Measurements from ENCODE around the gene NPAS3.

NPAS3 gene

DNA sequence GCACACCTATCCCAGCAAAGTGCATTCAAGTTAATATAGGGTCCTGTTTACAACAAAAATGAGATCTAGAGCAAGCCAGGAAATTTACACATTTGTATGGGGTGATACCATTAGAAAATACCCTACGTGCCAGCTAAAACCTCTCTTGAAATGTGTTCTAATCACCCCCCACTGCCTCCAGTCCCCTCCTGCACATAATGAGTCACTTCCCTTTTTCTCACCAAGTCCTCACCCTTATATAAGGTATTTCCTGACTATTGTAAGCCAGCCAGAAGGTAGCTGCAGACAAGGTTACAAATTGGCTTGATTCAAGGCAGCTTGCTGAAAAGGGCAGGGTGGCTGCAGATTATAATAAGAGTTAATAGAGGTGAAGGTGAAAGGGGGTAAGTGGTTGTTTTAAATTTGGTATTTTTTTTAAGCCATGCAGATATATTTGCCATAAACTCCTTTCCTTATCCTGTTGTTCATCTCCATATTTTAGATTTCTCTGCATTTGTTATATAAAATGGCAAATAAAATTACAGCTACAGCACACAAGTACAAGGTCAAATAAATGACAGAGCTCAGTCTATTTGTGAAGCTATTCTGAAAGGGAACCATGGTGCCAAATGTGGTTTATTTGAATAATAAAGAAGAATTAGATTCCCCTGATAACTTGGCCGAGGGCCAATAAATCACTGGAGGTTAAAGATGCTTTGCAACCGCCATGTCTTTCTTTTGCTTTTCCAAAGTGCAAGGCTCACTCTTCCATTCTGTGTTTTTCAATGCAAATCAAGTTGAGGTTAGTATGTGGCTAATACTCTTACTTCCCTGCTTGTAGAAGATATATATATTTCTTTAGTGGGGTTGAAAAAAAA lies 626.3 kb downstream of the NPAS3 start:
- TF ChIP-seq GATA3 (IDR thresholded peaks at IDR 0.05; ENCODE audit: low read depth, low read length) (no peak), GATA2 (IDR thresholded peaks at IDR 0.05; ENCODE audit: low read depth, low read length) (no peak)

DNA sequence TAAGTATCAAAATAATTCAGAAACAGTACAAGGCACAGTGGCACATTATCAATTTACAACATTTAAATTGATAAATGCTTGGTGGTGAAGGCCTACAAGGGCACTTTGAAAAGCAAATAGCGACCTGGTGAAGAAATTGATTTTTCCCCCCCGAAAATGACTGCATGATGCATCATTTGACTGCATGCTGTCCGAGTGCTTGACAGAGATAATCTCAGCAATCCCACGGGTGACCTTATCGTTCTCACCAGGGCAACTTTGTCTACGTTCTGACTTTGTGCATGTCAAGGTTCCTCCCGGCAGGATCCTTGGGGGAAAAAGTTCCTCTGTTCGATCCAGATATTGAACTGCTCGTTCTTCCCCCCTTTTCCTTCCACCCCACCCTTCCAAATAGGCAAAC lies 627.4 kb downstream of the NPAS3 start:
- TF ChIP-seq GATA3 (IDR thresholded peaks at IDR 0.05; ENCODE audit: low read depth, low read length) (no peak), GATA2 (IDR thresholded peaks at IDR 0.05; ENCODE audit: low read depth, low read length) (no peak)

DNA sequence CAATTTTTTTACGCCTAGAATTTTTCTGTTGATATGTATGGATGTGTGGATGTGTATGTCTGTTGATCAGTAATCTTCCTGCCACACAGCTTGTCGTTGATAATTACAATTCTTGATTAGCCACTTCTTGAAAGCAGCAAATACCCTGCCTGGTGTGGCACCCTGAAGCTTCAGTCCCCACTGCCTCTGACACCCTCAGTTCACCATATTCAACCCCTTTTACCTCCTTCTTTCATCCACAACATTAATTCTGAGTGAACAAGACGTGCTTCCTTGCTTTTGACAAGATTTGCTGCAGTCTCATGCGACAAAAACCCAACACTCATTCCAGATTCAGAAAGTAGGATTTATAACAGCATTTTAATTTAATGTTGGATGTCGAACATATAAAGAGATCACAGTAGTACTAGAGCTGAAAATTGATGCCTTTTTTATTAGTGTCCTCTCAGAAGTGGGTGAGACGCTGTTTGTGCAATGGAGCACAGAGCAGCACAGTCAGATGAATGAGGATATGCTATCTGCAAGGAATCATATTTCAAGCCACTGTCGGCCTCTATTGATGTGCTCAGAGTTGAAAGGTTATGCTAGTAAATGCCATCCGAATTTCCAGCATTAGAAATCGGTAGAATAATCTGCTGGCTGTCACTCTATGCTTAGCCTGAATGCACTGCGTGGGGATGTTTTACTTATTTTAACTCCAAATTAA lies 628.5 kb downstream of the NPAS3 start:
- no peak for TF ChIP-seq GATA3 (IDR thresholded peaks at IDR 0.05; ENCODE audit: low read depth, low read length)
- TF ChIP-seq GATA2 (IDR thresholded peaks at IDR 0.05; ENCODE audit: low read depth, low read length), result no peak

DNA sequence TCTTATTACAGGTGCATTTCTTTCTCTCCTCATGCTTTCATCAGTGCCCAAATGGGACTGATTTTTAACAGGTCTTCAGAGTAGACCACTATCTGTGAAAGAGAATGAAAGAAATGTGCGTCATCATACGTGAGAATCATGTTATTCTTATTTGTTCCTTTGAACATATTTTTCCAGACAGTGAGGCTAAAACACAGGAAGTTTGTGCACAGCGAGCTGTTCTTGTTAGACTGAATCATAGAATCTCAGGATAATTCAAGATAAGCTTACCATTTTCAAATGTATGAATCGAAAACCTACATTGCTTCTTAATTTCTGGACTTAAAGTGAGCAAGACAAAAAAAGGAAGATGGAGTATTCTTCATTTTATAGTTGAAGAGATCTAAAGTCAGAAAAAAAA lies 629.1 kb downstream of the NPAS3 start:
- TF ChIP-seq GATA2 (IDR thresholded peaks at IDR 0.05; ENCODE audit: low read depth, low read length) (no peak), GATA3 (IDR thresholded peaks at IDR 0.05; ENCODE audit: low read depth, low read length) (no peak)

DNA sequence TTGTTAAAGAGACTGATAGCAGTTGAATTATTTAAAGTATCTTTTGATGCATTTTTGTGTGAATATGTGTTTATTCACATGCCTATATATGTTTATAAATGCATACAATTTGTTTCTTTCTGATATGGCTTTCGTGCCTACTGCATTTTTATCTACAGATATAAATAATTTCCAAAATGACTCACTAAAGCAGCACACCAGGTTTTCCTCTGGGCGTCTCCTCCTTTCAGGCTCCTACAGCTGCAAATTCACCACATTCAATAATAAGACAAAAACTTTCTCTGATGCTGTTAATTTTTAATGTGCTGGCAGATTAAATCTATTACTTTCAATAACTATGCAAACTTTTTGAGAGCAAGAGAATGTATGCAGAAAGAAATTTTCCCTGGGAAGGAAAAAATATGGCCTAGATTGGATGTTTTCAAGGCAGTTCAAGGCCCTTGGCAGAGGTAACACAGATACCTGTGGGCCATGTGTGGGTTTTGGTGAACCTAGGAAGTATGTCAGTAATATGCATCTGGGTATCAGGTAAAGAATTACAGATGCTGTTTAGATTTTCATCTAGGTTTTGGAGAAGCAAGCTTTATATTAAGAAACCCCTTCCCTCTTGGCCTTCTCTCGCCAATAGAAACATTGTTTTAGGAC lies 630.4 kb downstream of the NPAS3 start:
- TF ChIP-seq GATA2 (IDR thresholded peaks at IDR 0.05; ENCODE audit: low read depth, low read length) (no peak), GATA3 (IDR thresholded peaks at IDR 0.05; ENCODE audit: low read depth, low read length) (no peak)

DNA sequence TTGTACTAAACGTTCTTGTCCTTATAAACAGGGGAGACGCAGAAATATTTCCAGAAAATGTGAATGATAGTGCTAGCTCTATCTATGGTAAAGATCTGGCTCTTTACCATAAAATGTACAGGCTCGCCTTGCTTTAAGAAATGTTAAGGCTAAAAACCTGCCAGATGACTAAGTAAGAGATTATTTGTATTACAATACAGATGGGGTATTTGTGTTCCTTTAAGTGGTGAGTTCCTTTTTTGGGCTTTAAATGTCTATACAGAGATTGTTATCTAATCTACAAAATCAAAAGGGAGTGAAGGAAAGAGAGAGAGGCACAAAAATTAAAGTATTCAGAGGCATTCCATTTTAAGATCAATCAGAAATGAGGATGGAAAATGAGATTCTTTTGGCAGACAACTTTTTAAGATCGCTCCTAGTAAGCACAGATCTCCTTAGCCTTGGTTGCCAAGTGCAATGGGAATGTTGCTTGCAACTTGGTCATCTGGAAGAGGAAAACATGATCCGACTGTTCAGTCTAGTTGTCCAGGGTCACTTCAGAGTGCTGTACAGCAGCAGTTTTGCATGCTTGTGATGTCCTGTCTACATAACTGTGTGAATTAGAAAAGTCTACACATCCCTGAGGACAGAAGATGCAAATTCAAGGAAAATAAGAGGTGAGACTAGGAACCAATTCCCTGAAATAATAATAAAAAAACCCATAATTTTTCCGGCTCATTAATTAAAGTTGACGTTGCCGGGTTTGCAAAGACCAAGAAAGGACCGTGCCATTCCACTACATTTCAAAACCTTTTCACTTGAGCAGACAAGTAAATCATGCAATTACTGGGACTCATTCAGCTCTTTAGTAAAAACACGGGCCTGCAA lies 631.4 kb downstream of the NPAS3 start:
- TF ChIP-seq GATA2 (IDR thresholded peaks at IDR 0.05; ENCODE audit: low read depth, low read length) (0 out of 2 replicates have a peak, but pooled peaks have one; percentile 18), GATA3 (IDR thresholded peaks at IDR 0.05; ENCODE audit: low read depth, low read length) (no peak)

DNA sequence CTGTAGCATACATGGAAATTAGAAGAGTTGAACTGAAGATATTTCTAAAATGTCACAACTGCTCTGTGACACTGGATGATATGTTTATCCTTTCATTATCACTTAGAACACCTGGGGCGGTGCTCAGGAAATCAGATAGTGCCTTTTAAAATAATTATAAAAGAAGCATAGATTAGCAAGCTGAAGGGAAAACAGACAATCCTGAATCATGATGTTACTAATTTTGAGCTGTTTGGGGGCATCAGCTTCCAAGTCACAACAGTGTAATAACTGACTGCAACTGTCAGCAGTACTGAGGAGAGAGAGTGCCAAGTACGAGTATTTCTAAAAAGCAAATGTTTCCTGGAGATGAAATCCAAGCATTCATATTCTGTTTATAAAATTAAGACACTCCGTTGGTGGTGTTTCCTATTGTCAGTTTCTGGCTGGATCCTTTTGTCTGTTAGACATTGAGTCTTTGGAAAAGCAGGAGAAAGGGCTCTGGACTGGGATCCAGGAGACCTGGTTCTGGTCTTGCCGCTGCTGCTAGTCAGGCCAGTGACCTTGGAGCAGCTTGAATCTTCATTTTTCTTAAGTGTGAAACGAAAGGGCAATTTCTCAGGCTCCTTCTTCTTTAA lies 632.1 kb downstream of the NPAS3 start:
- TF ChIP-seq GATA3 (IDR thresholded peaks at IDR 0.05; ENCODE audit: low read depth, low read length) (no peak), GATA2 (IDR thresholded peaks at IDR 0.05; ENCODE audit: low read depth, low read length) (peak; percentile 8; the same call in 1 of the 2 replicates)

DNA sequence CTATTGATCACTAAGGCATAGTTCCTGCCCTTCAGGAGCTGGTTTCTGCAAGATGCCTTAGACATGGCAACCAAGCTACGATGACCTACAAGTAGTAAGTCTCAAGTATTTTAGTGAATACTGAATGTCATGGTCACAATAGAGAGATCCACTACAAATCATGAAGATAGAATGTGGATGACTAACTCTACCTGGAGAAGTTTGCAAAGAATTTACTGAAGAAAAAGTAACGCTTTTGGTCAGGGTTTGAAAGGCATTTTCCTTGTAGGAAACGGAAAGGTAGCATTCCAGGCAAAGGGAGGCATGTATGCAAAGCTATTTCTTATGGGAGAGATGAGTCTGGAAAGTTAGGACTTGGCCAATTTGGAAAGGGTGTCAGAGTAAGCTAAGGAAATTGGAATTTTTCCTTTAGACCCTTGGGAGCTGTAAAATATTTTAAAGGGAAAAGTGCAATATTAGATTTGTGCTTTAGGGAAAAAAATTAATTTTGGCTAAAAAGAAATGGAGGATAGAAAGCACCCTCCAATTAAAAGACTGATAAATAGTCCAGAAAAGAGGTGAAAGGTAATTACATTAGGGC lies 634.7 kb downstream of the NPAS3 start:
- TF ChIP-seq GATA2 (IDR thresholded peaks at IDR 0.05; ENCODE audit: low read depth, low read length) (no peak), GATA3 (IDR thresholded peaks at IDR 0.05; ENCODE audit: low read depth, low read length) (no peak)

DNA sequence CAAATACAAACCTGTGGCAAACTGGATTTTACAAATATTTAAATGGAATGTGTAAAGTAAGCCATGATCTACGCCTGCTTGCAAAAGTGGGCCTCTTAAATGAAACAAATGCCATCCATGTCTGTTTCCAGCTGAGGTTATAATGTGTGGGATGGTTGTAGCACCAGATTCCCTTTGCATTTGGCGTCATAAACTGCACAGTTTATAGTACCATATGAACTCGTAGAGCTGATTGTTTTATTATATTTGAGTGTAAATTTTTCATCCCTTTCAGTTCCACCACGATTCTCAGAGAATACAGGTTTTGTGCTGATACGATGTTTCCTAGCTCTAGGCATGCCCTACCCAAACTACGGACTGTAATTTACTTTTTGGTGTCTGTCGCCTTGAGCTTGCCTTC lies 637.3 kb downstream of the NPAS3 start:
- TF ChIP-seq GATA3 (IDR thresholded peaks at IDR 0.05; ENCODE audit: low read depth, low read length) (no peak), GATA2 (IDR thresholded peaks at IDR 0.05; ENCODE audit: low read depth, low read length) (no peak)

DNA sequence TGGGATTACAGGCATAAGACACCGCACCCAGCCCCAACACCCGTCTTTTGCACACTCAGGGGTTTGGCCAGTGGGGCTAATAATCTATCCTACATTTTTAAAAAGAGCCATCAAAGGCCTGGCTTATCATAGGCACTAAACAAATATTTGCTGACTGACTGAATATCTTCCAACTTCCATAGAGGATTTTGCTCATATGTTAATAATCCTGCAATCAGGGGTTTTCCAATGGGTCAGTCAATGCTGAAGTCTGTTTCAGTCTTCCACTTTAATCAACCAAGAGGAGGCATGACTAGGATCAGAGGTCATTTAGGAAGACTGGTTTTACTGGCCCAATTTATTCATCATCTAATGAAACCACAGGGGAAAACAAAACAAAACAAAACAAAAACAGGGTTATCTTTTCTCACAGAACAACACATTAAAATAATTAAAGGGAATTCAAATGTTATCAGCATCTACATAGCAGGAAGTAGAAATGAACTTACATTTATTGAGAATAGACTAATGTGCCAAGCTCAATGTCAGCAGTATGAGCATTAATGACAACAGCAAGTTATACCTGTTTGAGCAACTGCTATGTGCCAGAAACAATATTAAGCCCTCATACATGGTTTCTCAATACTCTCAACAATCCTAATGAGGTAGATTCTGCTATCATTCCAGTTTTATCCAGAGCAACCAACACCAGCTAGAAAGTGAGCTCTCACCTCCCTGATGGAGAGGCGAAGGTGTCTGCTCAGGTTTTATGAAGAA lies 640.0 kb downstream of the NPAS3 start:
- TF ChIP-seq GATA3 (IDR thresholded peaks at IDR 0.05; ENCODE audit: low read depth, low read length) (no peak), GATA2 (IDR thresholded peaks at IDR 0.05; ENCODE audit: low read depth, low read length) (no peak)

DNA sequence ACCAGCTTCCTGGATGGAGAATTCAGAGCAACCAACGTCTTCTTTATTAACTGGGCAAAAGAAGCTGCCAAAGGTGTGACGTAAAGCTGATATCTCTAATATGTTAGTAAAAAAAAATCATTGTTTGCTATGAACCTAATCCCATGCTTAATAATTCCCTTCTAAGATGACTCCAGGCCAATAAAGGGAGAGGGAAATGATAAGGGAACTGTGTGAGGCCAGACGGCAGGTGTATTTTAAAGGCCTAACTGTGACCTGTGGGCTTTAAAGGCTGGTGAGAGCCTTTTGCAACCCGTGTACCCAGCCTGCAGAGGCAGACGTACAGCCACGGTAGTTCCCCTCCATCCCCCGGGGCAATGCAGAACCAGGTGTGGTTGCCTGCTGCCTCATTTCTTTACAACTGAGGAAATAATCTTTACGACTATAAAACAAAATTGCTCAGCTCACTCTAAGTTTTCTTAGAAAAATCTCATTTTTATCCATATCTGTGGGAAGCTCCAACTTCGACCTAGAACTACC lies 641.6 kb downstream of the NPAS3 start:
- TF ChIP-seq GATA3 (IDR thresholded peaks at IDR 0.05; ENCODE audit: low read depth, low read length) (no peak), GATA2 (IDR thresholded peaks at IDR 0.05; ENCODE audit: low read depth, low read length) (no peak)

DNA sequence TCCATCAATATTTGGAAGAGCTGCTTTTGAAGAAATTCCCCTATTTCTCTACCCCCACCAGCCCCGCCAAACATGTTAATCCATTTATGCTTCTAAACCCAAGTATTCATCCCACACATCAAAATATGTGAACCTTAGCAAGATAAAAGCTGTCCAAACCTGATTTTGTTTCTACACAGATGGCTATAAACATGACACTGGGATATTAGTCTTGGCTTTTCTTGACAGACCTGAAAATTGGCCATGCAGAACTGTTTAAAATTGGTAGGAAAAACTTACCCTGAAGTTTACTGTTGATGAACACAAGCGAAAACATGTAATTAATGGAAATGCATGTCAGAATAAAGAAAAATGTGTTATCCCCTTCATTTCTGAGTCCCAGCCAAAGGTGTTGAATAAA lies 642.2 kb downstream of the NPAS3 start:
- no peak for TF ChIP-seq GATA2 (IDR thresholded peaks at IDR 0.05; ENCODE audit: low read depth, low read length)
- TF ChIP-seq GATA3 (IDR thresholded peaks at IDR 0.05; ENCODE audit: low read depth, low read length), result no peak
